ENCODE measurements around the gene OTOG. TPM values are rescaled to one million over a fixed set of nuclear protein-coding genes. Genes with fewer than 3 reads are reported as not detected.

Gene OTOG
- total RNA-seq, 1 experiment from 2014 or later, result not detected

- Mint-ChIP-seq H3K9me3 (ENCODE audit: unreplicated experiment) (no peaks in the 10 kb centered on the region), H3K36me3 (ENCODE audit: insufficient read depth, unreplicated experiment) (no peaks in the 10 kb centered on the region), H3K27me3 (ENCODE audit: insufficient read depth, unreplicated experiment) (peaks cover 61% of the 10 kb centered on the region), H3K27ac (ENCODE audit: low read depth, unreplicated experiment) (no peak overlapping the region), H3K4me3 (ENCODE audit: unreplicated experiment) (no peak overlapping the region), H3K4me1 (ENCODE audit: insufficient read depth, unreplicated experiment) (no peaks in the 10 kb centered on the region)
- intact Hi-C loops (cut with micrococcal nuclease), result no loop called here
- BruUV-seq (replicated peaks), result no TSS peak
- DNase-seq (ENCODE audit: unreplicated experiment), result no peak
- CTCF ChIA-PET, result interaction anchor here (1.3 kb wide), 1 partner anchor 10 kb away, joined by 3 read pairs; no protein-coding TSS in a partner anchor
- POLR2A ChIA-PET, result no interaction called here
- TF ChIP-seq CTCF (IDR thresholded peaks at IDR 0.05; ENCODE audit: unreplicated experiment), result no peak
Measured at GRCh38 chr11:17692931-17693330, 145.9 kb downstream of the OTOG start.

- ChIA-PET POLR2A (no interaction called here), CTCF (interaction anchor here (1.3 kb wide), 1 partner anchor 9 kb away, joined by 3 read pairs; no protein-coding TSS in a partner anchor)
- intact Hi-C loops (cut with micrococcal nuclease), result no loop called here
- DNase-seq (ENCODE audit: unreplicated experiment), result no peak
- no peaks in the 10 kb centered on the region for H3K9me3 Mint-ChIP-seq (ENCODE audit: unreplicated experiment)
- no TSS peak for BruUV-seq (replicated peaks)
- no peak overlapping the region for H3K4me3 Mint-ChIP-seq (ENCODE audit: unreplicated experiment)
- TF ChIP-seq CTCF (IDR thresholded peaks at IDR 0.05; ENCODE audit: unreplicated experiment), result no peak
- peaks cover 61% of the 10 kb centered on the region for H3K27me3 Mint-ChIP-seq (ENCODE audit: insufficient read depth, unreplicated experiment)
- no peaks in the 10 kb centered on the region for H3K4me1 Mint-ChIP-seq (ENCODE audit: insufficient read depth, unreplicated experiment)
- no peaks in the 10 kb centered on the region for H3K36me3 Mint-ChIP-seq (ENCODE audit: insufficient read depth, unreplicated experiment)
- no peak overlapping the region for H3K27ac Mint-ChIP-seq (ENCODE audit: low read depth, unreplicated experiment)
Measured at GRCh38 chr11:17693531-17693930, 146.5 kb downstream of the OTOG start.

- Mint-ChIP-seq H3K4me1 (ENCODE audit: insufficient read depth, unreplicated experiment) (no peaks in the 10 kb centered on the region), H3K27me3 (ENCODE audit: insufficient read depth, unreplicated experiment) (peaks cover 61% of the 10 kb centered on the region), H3K36me3 (ENCODE audit: insufficient read depth, unreplicated experiment) (no peaks in the 10 kb centered on the region), H3K9me3 (ENCODE audit: unreplicated experiment) (no peaks in the 10 kb centered on the region), H3K4me3 (ENCODE audit: unreplicated experiment) (no peak overlapping the region), H3K27ac (ENCODE audit: low read depth, unreplicated experiment) (no peak overlapping the region)
- DNase-seq (ENCODE audit: unreplicated experiment), result no peak
- TF ChIP-seq CTCF (IDR thresholded peaks at IDR 0.05; ENCODE audit: unreplicated experiment), result no peak
- intact Hi-C loops (cut with micrococcal nuclease), result no loop called here
- ChIA-PET CTCF (no interaction called here), POLR2A (no interaction called here)
- no TSS peak for BruUV-seq (replicated peaks)
Measured at GRCh38 chr11:17694494-17695110, 147.5 kb downstream of the OTOG start.

GRCh38 chr11:17695454-17696441 is 148.7 kb downstream of the OTOG start:
- peaks cover 60% of the 10 kb centered on the region for H3K27me3 Mint-ChIP-seq (ENCODE audit: insufficient read depth, unreplicated experiment)
- DNase-seq (ENCODE audit: unreplicated experiment), result no peak
- no peaks in the 10 kb centered on the region for H3K9me3 Mint-ChIP-seq (ENCODE audit: unreplicated experiment)
- H3K27ac Mint-ChIP-seq (ENCODE audit: low read depth, unreplicated experiment), result no peak overlapping the region
- no peak overlapping the region for H3K4me3 Mint-ChIP-seq (ENCODE audit: unreplicated experiment)
- ChIA-PET CTCF (interaction anchor here (0.5 to 1.5 kb wide), 2 partner anchors 35 to 463 kb away, joined by 4 to 6 read pairs; no protein-coding TSS in a partner anchor), POLR2A (no interaction called here)
- intact Hi-C loops (cut with micrococcal nuclease), result no loop called here
- no peaks in the 10 kb centered on the region for H3K36me3 Mint-ChIP-seq (ENCODE audit: insufficient read depth, unreplicated experiment)
- no peak for TF ChIP-seq CTCF (IDR thresholded peaks at IDR 0.05; ENCODE audit: unreplicated experiment)
- no TSS peak for BruUV-seq (replicated peaks)
- H3K4me1 Mint-ChIP-seq (ENCODE audit: insufficient read depth, unreplicated experiment), result no peaks in the 10 kb centered on the region

All from MCF 10A (cell line).